ENCODE results near the gene NEURL4.

NEURL4 gene

GRCh38 chr17:7311110-7311705, 17.9 kb downstream of the NEURL4 start:
- no peak overlapping the region for H3K4me3 ChIP-seq (ENCODE audit: low read length)
- TF ChIP-seq ZNF274 (IDR thresholded peaks at IDR 0.05; ENCODE audit: low read depth, low read length): no peak

GRCh38 chr17:7309628-7310027, 19.5 kb downstream of the NEURL4 start:
- peak overlapping the region; percentile 94 for H3K4me3 ChIP-seq (ENCODE audit: low read length)
- no peak for TF ChIP-seq ZNF274 (IDR thresholded peaks at IDR 0.05; ENCODE audit: low read depth, low read length)

DNA sequence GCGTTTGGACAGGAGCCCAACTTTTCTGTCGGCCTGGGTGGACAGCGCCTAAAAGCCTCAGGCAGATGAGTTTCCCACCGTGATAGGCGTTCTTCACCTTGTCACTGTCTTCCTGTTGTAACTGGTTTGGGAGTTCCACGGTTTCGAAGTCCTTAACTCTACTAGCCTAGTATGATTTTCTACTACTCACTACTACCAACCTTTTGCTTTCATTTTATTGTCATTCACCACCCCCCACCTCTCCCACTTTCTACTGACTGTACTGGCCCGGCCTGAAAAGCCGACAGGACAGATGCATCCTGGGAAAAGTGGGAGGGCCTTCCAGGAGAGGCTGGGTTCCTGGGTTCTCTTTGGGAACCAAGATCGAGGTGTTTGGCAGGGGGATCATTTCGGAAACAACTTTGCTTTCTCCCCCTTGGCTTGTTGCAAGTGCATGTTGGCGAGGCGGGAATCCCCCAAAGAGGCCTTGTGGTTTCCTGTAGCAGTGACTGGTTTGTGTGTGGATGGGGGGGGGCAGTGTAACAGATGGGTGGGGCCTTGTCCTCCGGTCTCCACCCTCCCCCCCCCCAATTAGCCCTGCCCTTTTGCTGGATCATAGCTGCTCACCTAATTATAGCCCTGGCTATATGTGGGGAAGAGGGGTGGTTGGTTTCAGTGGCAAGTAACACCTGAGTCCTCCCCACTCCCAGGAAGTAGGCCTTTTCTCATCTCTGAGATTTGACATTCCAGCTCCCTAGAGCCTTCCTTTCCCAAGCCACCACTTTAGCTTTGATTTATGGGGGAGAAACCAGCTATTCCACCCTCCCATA, 20.3 kb downstream of the NEURL4 start:
- TF ChIP-seq ZNF274 (IDR thresholded peaks at IDR 0.05; ENCODE audit: low read depth, low read length): no peak
- peak overlapping the region; percentile 94 for H3K4me3 ChIP-seq (ENCODE audit: low read length)

DNA sequence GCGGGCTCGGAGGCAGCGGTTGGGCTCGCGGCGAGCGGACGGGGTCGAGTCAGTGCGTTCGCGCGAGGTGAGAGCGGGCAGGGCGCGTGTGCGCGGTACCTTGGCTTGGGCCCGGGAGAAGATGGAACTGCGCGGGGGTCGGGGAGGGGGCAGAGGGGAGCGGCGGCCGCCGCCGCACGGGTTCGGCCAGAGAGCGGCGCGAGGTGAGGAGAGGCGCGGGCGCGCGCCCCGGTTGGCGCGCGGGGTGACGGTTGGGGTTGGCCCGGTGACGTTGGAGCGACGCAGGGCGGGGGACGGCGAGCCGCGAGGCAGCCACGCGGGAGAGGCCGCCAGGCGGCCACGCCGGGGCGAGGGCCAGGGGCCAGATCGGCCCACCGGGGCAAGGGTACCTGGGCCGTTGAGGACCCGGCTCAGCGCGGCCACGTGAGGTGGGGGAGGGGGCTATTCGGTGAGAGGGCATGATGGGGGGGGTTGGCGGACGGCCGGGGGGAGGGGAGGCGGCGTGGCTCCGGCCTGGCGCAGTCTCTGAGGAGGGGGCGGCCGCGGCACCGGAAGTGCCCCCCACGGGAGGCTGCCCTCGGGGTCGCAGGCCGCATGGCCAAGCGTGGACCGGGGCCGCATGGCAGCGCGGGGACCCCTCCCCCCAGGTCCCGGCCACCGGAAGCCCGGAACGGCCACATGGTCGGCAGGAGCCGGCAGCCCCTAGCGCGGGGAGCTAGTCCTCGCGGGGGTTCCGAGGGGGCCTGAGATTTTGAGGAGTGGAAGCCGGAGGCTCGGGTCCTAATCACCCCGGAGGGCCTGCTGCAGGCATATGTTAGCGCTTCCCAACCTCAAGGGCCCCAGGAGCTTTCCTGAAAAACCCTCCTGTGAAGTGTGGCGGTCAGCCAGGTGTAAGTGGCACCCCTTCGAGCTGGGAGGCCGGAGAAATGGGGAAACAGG, 21.2 kb downstream of the NEURL4 start:
- TF ChIP-seq ZNF274 (IDR thresholded peaks at IDR 0.05; ENCODE audit: low read depth, low read length): no peak
- H3K4me3 ChIP-seq (ENCODE audit: low read length): peak overlapping the region; percentile 94

DNA sequence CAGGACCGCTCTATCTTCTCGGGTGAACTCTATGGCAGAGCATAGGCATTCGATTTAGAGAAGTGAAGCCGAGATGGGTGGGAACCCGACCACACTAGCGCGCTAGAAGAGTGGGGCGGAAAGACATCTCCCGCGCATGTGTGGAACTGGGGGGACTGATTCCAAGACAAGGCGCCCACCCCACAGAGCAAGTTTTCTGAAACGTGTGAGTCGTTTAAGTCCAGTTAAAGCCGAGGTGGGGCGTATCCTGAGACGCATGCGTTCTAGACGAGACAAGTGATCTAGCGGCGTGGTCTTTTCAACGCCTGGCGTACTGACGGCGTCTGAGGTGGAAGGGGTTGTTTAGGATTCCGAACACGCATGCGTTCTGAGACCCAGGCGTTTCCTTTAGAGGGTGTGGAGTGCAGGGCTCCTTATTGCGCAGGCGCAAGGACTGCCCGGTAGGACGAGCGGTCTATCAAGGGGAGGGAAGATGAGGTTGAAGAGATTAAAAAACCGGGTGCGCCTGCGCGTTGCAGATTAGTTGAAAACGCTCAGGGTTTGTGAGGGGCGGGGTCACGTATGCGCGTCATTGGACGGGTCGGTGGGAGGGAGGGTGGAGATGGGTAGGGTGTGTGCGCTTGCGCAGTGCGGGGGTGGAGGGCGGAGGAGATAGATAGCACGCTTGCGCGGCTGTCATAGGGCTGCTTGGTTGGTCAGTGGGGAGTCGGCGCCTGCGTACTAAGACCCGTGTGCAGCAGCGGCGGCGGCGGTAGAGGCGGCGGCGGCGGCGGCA, 22.0 kb downstream of the NEURL4 start, which contains the start of gene EIF5A:
TSS of gene EIF5A (plus strand) at position 718 of the 775 bp plus-strand sequence. CDS start 2,008 bp downstream, outside the sequence.
- TF ChIP-seq ZNF274 (IDR thresholded peaks at IDR 0.05; ENCODE audit: low read depth, low read length): no peak
- peak within 1 kb of the TSS; percentile 94 for H3K4me3 ChIP-seq (ENCODE audit: low read length)

- no peak for TF ChIP-seq ZNF274 (IDR thresholded peaks at IDR 0.05; ENCODE audit: low read depth, low read length)
These were observed 25.0 kb downstream of the NEURL4 start for GRCh38 chr17:7304179-7304578.

GRCh38 chr17:7296189-7296861, 32.8 kb downstream of the NEURL4 start:
- no peak for TF ChIP-seq ZNF274 (IDR thresholded peaks at IDR 0.05; ENCODE audit: low read depth, low read length)
- H3K4me3 ChIP-seq (ENCODE audit: low read length): no peak overlapping the region

More at GRCh38 chr17:7304179-7304578, 25.0 kb downstream of the NEURL4 start:
- no peak overlapping the region for H3K4me3 ChIP-seq (ENCODE audit: low read length)

DNA sequence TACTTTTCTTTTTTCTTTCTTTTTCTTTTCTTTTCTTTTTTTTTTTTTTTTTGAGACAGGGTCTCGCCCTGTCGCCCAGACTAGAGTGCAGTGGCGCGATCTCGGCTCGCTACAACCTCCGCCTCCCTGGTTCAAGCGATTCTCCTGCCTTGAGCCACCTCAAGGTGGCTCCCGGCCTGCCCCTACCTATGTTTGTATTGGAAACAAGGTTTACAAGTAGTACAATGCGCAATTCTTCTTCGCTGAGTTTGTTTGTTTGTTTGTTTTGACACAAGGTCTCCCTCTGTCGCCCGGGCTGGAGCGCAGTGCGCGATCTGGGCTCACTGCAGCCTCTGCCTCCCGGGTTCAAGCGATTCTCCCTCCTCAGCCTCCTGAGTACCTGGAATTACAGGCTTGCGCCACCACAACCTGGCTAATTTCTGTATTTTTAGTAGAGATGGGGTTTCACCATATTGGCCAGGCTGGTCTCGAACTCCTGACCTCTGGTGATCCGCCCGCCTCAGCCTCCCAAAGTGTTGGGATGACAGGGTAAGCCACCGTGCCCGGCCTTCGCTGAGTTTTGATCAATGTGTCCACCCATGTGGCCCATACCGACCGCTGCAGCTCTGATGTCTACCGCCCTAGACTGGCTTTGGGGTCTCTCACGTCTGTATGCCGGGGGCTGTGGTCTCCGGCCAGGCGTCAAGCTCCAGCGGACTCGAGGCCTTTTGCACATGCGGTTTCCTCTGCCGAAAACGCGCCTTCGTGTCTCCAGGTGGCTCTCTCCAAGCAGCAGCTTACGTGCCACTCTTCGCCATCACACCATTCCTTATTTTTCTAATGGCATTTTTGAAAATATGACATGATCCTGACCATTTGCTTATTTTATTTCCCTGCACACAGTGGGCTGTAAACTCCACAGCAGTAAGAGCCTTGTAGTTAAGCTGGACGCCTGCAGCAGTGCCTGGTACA, 33.6 kb downstream of the NEURL4 start:
- no peak for TF ChIP-seq ZNF274 (IDR thresholded peaks at IDR 0.05; ENCODE audit: low read depth, low read length)
- peak overlapping the region; percentile 49; the same call in 1 of the 2 replicates for H3K4me3 ChIP-seq (ENCODE audit: low read length)

DNA sequence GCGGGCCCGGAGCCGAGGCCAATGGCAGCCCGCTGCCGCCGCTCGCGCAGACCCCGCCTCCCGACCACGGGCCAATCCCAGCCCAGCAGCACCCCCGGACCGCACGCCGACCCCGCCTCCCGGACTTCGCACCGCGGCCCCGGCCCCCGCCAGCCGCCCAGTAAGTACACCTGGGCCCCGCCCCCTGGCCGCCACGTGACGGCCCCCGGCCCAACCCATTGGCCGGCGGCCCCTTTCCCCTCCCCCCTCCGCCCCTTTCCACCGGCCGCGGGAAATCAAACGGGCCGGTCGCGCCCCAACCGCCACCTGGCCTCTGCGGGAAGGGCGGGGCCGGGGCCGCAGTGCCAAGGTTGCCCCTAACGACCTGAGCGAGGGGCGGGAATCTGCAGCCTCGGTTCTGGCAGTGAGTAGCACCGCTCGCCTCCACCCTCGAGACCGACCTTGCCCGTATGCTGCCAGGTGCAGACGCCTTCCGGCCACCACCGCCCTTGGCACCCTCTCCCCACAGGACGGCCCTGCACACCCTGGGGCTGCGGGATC, 34.5 kb downstream of the NEURL4 start, which contains the start of gene YBX2:
TSS of gene YBX2 (minus strand) at position 26 of the 540 bp plus-strand sequence. CDS start 139 bp downstream, outside the sequence.
- H3K4me3 ChIP-seq (ENCODE audit: low read length): peak within 1 kb of the TSS; percentile 49; the same call in 1 of the 2 replicates
- no peak for TF ChIP-seq ZNF274 (IDR thresholded peaks at IDR 0.05; ENCODE audit: low read depth, low read length)

- H3K4me3 ChIP-seq (ENCODE audit: low read length): no peak overlapping the region
- TF ChIP-seq ZNF274 (IDR thresholded peaks at IDR 0.05; ENCODE audit: low read depth, low read length): no peak
These were observed 35.1 kb downstream of the NEURL4 start for GRCh38 chr17:7293816-7294613.

- no peak for TF ChIP-seq ZNF274 (IDR thresholded peaks at IDR 0.05; ENCODE audit: low read depth, low read length)
- H3K4me3 ChIP-seq (ENCODE audit: low read length): no peak overlapping the region
These were observed 36.0 kb downstream of the NEURL4 start for GRCh38 chr17:7293159-7293558.

Data from GM08714 (cell line).